SHP77 (cell line): ENCODE data around the gene SNX30.

Experiments
- DNase-seq, 2 experiments: peaks; one replicate each; lab custom pipeline; 2025; lab: John Stamatoyannopoulos, UW

The SNX30 gene

DNA sequence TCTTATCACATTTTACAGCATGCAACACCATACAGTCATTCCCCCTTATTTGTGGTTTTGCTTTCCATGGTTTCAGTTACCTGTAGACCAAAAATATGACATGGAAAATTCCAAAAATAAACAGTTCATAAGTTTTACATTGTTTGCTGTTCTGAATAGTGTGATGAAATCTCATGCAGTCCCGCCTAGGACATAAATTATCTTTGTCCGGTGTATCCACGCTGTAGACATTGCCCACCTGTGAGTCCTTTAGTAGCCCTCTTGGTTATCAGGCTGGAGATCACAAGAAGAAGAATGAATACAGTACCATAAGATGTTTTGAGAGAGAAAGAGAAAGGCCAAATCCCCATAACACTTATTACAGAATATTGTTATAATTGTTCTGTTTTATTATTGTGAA is 72.1 kb downstream of the SNX30 start:
- DNase-seq = no peak

DNA sequence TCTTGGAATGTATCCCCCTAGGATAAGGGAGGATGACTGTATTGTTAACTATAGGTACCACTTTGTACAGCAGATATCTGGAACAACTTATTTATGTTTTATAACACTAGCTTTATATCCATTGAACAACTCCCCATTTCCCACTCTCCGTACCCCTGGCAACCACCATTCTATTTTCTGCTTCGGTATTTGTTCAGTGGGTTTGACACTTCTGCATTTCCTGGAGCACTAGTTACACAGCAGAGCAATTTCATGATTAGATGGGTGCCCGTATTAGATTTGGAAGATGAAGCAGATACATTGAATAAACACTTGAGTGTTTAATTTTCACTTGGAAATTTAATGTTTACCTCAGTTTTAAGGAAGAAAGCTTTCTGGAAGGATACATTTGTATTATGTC is 72.7 kb downstream of the SNX30 start:
- no peak for DNase-seq

DNA sequence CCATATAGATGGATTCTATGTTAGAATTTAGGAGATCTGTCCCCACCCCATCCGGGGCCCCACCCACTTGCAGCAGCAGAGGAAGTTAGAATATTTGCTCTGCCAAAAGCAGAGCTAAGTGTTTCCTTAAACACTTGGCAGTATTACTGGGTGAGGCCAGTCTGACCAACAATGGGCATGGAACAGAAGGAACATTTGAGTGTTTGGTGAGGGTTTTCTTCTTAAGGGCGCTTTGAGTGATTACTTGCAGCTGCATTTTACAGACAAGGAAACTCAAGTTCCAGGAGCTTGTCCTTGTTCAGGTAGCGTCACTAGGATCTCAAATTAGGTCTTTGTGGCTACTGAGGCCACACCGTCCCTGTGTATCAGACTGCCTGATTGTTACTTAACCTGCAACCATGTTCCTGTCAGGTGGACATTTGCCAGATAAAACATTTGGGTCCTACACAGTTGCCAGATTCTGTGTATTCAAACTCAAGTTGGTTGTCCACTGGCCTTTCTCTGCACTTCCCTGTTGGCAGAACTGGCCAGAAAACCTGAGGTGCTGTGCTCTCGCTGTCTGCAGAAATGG is 80.8 kb downstream of the SNX30 start:
- DNase-seq = no peak

DNA sequence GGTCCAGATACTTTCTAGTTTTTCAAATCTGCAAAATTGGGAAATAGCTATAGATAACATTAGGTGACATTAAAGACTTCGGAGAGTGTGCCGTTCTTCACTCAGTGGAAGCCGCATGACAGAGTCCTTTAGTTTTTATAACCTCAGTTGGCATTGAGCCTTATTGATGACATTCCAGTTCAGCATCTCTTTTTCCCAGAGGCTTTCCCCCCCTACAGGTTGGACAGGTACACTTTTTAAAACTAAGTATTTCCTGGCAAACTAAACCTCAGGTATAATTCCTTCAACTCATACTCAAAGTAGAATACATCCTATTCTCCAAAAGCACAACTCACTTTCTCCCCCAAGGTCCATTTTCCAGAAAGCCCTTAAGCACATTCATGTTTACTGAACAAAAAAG is 81.4 kb downstream of the SNX30 start:
- no peak for DNase-seq

DNA sequence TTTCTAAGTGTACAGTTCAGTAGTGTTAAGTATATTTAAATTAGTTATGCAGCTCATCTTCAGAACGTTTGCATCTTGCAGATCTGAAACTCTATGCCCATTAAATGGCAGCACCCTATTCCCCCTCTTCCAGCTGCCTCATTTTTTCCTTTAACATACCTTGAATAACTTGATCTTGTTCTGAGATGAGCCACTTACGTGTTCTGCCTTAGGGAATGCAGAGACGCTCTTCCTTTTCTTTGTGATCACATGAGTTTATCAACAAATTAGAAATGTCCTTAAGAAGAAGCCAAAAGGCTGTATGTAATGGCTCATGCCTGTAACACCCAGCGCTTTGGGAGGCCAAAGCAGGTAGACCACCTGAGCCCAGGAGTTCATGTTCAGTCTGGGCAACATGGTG is 82.5 kb downstream of the SNX30 start:
- DNase-seq = no peak

DNA sequence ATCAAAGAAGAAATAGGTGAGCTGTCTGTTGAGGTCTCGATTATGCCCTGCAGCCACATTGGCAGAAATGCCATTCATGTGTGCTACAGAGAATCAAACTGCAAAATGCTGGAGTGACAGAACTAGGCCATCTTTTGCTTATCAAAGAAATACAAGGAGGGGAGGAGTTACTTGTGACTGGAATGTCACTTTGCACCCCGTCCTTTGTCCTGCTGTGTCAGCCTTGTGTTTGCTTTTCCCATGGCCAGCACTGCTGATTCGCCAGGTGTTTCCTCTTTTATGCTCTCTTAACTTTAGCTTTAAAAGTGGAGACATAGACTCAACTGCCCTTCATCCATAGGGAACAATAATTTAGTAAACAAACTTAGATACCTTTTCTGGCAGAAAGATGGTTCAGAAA is 85.8 kb downstream of the SNX30 start:
- DNase-seq = no peak

DNA sequence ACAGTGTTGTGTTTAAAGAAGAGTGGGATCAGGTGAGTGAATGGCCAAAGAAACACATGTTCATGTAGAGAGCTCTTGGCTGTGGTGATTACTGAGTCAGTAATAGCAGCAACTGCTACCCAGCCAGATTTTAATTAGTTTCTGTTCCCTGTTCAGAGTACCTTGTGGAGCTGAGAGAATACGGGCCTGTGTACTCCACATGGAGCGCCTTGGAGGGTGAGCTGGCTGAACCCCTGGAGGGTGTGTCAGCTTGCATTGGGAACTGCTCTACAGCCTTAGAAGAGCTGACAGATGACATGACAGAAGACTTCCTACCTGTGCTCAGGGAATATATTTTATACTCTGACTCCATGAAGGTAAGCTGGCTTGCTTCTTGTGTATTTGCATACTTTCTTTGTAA is 87.8 kb downstream of the SNX30 start:
- DNase-seq = no peak

DNA sequence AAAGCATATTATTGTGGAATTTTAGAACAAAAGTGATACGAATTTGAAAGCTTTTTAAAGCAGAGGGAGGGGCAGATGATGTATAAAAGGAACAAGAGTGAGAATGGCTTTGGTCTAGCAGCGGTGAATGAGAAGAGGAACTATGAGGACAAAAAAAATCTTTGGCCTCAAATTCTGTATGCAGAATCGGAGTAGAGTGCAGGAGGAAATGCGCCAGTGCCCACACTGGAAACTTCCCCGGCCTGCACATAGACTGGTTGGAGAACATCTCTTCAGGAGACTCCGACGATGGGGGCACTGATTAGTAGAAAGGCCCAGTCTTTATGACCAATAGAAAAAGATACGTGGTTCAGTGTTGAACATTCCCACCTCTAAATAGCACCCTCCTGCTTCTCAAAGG is 88.8 kb downstream of the SNX30 start:
- no peak for DNase-seq

DNA sequence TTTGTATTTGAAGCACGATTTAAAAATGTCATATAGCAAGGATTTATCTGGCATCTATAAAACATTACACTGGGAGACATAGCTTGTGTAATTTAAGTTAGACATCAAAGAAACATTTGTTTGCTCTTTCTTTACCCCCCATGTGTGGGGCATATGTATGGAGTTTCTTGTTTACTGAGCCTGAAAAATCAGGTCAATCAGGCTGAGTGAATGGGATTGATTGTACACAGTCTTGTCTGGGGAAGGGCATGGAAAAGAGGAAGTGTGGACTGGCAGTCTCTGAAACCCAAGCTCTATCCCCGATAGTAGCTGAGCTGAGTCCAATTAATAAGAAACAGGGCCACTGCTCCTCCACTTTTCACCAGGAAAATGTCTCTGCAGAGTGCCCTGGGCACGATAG is 90.7 kb downstream of the SNX30 start:
- no peak for DNase-seq

DNA sequence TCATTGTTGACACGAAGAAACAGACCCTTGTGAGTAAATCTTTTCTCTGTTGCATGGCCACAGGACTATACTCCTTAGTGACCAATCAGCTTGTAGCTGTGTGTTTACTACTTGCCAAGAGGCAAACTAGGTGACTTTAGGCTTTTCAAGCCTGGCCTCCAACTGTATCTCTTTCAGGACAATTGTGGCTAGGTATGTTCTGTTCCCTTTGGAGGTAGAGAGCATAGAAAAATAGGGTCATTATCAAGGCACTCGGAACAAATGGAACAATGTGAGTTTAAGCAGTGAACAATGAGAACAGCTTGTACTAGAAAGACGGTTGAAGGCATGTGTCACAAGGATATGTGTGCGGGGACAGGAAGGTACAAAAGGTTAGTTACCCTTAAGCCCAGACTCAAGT is 92.0 kb downstream of the SNX30 start:
- no peak for DNase-seq

DNA sequence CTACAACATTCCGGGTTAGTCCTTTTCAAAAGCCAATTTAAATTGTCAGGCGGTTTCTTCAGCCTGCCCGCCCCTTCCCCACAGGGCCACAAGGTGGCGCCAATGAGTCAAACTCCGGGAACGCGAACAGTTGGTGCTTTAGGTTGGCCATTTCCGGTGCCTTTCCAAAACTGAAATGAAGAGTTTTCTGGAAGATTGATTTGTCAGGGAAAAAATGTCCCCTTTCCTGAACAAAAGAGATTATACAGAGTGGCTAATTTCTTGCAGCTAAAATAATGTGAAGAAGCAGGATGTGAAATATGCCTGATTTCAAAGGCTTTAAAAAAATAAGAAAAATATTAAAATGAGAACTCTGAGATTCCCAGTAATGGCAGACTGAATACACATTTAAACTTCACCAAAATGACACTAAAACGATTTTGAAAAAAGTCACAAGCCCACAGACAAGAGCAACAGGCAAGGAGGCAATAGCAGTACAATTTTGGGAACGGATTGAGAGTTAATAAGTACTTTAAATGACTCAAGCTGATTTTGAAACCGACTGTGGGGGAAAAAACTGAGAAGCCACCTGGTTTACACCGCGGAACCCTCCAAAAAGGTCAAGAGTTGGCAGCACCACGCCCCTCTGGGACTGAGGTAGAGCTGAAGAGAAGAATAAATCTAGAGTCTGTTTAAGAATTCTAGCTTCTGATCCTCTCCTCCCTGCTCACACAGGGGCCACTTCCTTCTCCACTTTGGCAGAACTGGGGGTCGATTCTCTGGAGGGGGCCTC is 94.4 kb downstream of the SNX30 start:
- peak; percentile 46 to 59 for DNase-seq

DNA sequence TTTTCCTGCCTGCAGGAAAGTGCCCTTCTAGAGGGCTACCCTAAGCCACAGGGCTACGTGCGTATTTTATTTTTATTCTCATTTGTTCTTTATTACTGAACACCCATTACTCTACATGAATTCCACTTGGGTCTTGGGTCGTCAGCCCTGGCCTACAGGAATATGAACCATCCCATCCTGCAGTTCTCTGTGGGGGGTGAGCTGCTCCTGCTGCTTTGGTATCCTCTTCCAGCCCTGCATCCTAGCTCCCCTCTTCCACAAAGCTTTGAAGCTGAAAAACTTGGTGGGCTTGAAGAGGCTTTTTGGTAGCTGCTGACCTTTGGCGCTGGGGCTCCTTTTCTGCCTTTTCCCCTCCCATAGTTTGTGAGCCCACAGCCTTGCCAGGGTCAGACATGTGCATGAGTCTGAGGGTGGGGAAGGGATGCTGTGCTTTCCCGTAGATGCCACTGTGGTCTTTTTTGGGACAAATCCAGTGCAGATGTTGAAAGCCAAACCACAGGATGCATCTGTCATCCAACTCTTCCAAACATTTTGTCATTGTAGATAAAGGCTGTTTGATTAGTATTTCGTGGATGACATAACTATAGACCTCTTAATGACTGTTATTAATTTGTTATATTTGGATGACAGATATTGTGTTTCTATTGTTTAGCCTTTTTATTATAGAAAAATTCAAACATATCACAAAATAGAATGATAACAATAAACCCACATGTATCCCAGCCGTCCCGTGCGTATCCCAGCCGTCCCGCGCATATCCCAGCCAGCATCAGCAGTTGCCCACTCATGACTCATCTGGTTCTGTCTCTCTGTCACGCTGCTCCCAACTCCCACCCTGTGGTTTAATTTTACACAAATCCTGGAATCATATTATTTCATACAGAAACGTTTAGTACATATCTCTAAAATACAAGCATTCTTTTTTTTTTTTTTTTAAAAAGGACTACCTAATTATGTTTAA is 96.2 kb downstream of the SNX30 start:
- no peak for DNase-seq

DNA sequence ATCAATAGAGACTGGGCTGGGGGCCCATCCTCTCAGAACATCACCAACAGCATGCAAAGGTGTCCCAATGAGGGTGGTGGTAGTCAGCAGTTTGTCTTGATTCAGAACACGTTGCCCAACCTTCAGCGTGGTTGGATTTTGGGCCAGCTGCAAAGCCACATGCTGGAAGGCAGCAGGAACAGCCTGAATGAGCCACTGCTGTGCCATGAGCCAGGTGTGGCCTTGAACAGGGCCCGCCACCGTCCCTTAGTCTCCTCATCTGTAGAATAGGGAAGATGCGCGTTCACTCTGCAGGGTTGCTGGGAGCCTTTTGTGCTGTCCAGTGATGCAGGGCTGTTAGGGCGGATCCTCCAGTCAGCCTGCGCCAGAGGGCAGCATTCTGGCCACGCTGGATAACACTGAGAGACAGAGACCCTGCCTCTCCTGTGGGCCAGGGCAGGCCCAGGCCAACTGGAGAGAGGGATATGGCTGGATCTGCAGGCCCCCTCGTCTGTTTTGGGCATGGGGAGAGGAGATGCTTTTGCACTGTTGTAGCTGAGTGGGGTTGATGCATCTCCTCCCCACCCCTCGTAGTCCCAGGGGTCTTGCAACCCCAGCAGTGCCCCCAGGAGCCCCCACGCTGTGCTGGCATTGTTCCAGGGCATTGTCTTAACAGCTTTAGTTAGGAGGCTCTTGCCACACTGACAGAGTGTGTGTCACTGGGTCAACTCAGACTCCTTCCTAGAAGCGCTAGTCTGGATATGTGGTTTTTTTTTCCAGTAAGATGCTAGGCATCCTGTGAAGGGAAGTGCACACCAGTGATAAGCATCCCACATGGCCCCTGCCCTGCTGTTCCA is 98.0 kb downstream of the SNX30 start:
- DNase-seq = no peak

DNA sequence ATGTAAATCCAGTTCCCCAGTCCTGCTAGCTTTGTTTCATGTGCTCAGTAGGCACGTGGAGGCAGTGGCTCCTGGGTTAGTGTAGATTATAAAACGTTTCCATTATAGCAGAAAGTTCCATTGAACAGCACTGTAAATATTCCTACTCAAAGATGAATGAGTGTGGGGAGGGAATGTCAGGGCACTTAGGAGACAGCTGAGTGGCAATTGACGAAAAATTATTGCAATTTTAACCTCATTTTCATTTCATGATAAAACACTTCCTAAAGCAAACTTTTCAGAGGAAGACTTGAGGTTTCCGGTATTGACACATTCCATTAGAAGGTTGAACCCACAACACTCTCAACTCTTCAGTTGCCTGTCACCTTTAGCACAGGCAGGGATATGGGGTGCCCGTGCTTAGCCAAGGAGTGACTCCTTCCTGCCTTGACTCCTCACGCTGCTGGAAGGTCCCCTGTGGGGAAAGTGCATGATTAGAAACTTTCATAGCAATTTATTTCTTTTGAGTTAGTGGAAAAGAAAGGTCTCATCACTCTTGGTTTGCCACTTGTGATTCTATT is 98.9 kb downstream of the SNX30 start:
- DNase-seq = no peak

DNA sequence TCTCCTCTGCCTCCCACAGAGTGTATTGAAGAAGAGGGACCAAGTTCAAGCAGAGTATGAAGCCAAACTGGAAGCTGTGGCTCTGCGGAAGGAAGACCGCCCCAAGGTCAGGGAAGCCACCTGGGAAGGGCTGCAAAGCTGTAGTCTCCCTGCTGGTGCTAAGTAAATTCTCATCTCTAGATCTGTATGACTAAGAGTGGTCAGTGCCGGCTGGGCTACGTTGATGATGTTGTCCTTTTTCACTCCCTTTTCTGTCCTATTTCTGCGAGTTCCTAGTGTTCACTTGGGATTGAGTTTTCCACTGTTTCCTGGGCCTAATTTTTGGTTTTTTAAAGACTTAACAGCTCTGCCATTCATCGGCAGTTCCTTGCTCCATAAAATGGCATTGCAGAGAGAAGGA is 100.3 kb downstream of the SNX30 start:
- DNase-seq = no peak

DNA sequence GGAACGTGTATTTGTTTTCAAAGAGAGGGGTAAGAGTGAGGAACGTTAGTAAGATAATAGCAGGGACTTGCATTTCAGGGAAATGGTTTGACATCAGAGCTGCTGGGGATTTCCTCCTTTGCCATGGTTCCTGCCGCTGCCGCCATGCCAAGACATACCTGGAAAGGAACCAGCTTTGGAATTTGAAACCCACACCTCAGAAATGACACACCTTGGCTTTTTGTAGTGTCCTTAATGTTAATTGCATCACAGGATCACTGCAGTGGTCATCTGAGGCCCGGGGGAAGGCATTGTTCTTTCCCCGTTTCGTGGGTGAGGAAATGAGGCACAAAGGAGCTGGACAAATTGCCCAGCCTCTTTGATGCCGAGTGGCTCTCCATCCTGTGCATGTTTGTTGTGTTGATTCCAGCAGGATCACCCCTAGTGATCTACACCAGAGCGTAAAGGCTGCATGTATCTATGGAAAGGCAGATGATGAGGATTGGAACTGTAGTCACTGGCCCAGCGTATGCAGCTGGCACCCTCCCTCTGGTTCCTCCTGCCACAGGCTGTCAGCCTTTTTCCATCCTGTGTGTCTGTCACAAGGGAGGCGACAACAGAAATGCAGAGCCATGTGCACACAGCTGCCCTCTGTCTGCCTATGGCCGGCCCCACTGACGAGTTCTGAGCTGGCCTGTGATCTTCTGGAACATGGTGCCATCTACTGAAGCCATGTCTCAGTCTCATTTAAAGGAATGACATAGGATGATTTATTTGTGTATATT is 102.4 kb downstream of the SNX30 start:
- DNase-seq = no peak

DNA sequence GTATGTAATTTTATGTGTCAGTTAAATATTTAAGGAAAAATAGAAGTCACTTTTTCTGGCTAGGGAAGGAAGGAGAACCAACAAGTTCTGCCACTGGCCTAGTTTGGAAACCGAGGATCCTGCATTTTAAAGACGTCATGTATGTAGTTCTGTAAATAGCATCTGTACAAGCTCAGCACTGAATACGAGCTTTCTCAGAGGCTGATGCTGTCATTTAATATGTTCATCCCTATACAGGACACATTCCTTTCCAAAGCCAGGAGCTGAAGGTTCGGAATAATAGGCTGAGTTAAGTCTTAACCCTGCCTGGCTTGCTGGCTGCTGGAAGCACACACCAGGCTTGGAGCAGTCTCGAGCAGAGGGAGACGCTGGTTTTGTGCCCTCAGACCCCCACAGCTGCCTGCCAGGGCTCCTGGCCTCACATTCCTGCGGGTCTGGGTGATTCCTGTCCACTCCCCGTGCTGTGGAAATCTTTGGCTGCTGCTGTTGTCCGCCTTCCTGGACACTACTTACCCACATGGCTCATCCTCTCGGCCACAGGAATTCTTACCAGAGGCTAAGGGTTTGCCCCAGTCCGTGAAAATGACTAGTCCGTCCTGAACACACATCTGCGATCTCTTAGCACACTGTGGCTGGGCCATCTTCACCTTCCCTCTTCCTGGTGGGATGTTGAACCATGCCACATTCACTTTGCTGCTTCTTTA is 103.5 kb downstream of the SNX30 start:
- DNase-seq = no peak

DNA sequence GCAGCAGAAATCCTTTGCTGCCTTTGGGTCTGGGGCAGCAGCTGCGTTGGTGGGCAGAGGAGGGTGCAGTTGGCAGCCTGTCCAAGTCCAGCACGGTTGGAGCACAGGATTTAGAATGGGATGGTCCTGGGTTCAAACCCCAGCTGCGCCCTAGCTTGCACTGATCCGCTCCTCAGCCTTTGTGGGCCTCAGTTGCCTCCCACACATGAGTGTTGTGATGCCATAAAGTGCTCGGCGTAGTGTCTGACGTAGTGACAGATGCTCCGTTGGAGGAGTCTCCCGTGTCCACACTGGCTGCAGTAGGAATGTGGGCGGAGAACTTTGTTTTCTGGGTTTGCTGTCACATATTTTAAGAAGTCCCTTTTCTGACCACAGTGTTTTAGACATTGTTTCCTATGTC is 104.1 kb downstream of the SNX30 start:
- DNase-seq = no peak

DNA sequence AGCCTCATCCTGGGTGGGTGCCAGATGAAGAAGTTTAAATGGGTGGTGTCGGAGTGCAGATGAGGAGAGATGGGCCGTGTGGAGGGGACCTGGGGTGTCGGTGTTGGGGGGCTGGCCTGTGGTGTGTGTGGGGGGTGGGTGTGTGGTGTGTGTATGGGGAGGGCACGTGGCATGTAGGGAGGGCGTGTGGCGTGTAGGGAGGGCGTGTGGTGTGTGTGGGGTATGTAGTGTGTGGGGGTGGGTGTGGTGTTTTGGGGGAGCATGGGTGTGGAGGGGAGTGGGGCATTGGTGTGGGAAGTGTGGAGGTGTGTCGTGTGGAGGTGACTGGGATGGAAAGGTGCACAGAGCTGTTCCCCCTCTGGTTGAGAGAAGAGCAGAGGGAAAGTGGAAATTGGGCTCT is 105.6 kb downstream of the SNX30 start:
- no peak for DNase-seq

DNA sequence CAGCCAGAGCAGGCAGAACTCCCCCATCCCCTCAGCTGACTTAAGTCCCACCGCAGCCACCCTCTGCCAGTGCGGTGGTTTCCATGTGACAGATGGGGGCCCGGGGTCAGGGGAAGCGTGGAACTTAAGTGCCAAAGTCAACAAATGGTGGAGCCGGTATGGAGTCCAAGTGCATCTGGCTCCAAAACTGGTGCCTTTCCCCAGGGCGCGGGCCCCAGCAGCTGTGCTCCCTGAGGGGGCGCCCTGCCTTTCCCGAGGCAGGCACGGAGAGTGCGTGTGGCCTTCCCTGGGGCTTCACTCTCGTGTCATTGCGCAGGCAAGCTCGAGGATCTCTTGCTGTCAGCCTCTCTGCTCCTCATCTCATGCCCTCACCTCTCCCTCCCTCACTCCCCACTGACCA is 106.3 kb downstream of the SNX30 start:
- DNase-seq = no peak
